HEK293 (cell line): Measurements from ENCODE around the gene TINAGL1.

ENCODE experiments used
- EGR2 ChIP-seq: fragments of 450-650 bp; formaldehyde crosslinking; IDR thresholded peaks from 2 replicates; pipeline ENCODE4 v1.5.1; 2016; ENCODE audit warnings: low read depth, missing biosample characterization, missing genetic modification characterization
- OVOL3 ChIP-seq: fragments of 450-650 bp; formaldehyde crosslinking; IDR thresholded peaks from 2 replicates; pipeline ENCODE4 v1.5.1; 2016; ENCODE audit warnings: missing biosample characterization, missing genetic modification characterization
- PRDM1 ChIP-seq: fragments of 450-650 bp; formaldehyde crosslinking; IDR thresholded peaks from 2 replicates; pipeline ENCODE4; 2016; ENCODE audit warnings: missing biosample characterization, missing genetic modification characterization
- ZFP37 ChIP-seq: fragments of 450-650 bp; formaldehyde crosslinking; IDR thresholded peaks from 2 replicates; pipeline ENCODE4 v1.5.1; 2016; ENCODE audit warnings: missing biosample characterization, missing genetic modification characterization
- ZFP41 ChIP-seq: fragments of 450-650 bp; formaldehyde crosslinking; IDR thresholded peaks from 2 replicates; pipeline ENCODE4 v1.5.1; 2016; ENCODE audit warnings: missing biosample characterization, missing genetic modification characterization, borderline replicate concordance
- ZNF157 ChIP-seq: fragments of 450-650 bp; formaldehyde crosslinking; IDR thresholded peaks from 2 replicates; pipeline ENCODE4 v1.5.1; 2016; ENCODE audit warnings: missing biosample characterization, missing genetic modification characterization
- ZNF175 ChIP-seq: fragments of 450-650 bp; formaldehyde crosslinking; IDR thresholded peaks from 2 replicates; pipeline ENCODE4 v1.5.1; 2016; ENCODE audit warnings: missing biosample characterization, missing genetic modification characterization
- ZNF341 ChIP-seq: fragments of 450-650 bp; formaldehyde crosslinking; IDR thresholded peaks from 2 replicates; pipeline ENCODE4; 2016; ENCODE audit warnings: low read depth, missing biosample characterization, missing genetic modification characterization
- ZNF416 ChIP-seq: fragments of 450-650 bp; formaldehyde crosslinking; IDR thresholded peaks from 2 replicates; pipeline ENCODE4 v1.5.1; 2016; ENCODE audit warnings: missing biosample characterization, missing genetic modification characterization
- ZNF426 ChIP-seq: fragments of 450-650 bp; formaldehyde crosslinking; IDR thresholded peaks from 2 replicates; pipeline ENCODE4 v1.5.1; 2017; ENCODE audit warnings: missing biosample characterization, missing genetic modification characterization, mild to moderate bottlenecking, inconsistent platforms, moderate library complexity
- ZNF561 ChIP-seq: fragments of 450-650 bp; IDR thresholded peaks from 2 replicates; pipeline ENCODE4 v1.5.1; 2018; ENCODE audit warnings: missing biosample characterization, missing genetic modification characterization, borderline replicate concordance
- ZNF596 ChIP-seq: fragments of 450-650 bp; IDR thresholded peaks from 2 replicates; pipeline ENCODE4 v1.5.0; 2018; ENCODE audit warnings: missing biosample characterization, mild to moderate bottlenecking, missing genetic modification characterization, moderate library complexity
- ZNF624 ChIP-seq: fragments of 450-650 bp; formaldehyde crosslinking; IDR thresholded peaks from 2 replicates; pipeline ENCODE4 v1.5.1; 2017; ENCODE audit warnings: missing biosample characterization, missing genetic modification characterization
- ZNF626 ChIP-seq: fragments of 450-650 bp; sonication (Bioruptor Pico); formaldehyde crosslinking; IDR thresholded peaks from 2 replicates; pipeline ENCODE4 v1.5.1; 2018; ENCODE audit warnings: missing biosample characterization, missing genetic modification characterization, inconsistent platforms
- ZNF670 ChIP-seq: fragments of 450-650 bp; formaldehyde crosslinking; IDR thresholded peaks from 2 replicates; pipeline ENCODE4 v1.5.1; 2016; ENCODE audit warnings: missing biosample characterization, missing genetic modification characterization, low read depth
- ZNF791 ChIP-seq: fragments of 450-650 bp; formaldehyde crosslinking; IDR thresholded peaks from 2 replicates; pipeline ENCODE4 v1.5.1; 2016; ENCODE audit warnings: missing biosample characterization, missing genetic modification characterization
- TF ChIP-seq, protein P1 (sequence below): fragments of 450-650 bp; formaldehyde crosslinking; IDR thresholded peaks from 2 replicates; pipeline ENCODE4 v1.5.1; 2016; ENCODE audit warnings: missing biosample characterization, missing genetic modification characterization, borderline replicate concordance
- TF ChIP-seq, protein P2 (sequence below): fragments of 450-650 bp; formaldehyde crosslinking; IDR thresholded peaks from 2 replicates; pipeline ENCODE4 v1.5.1; 2016; ENCODE audit warnings: missing biosample characterization, missing genetic modification characterization
- TF ChIP-seq, protein P3 (sequence below): fragments of 450-650 bp; formaldehyde crosslinking; IDR thresholded peaks from 2 replicates; pipeline ENCODE4 v1.5.1; 2016; ENCODE audit warnings: missing biosample characterization, missing genetic modification characterization
- TF ChIP-seq, protein P4 (sequence below): fragments of 450-650 bp; formaldehyde crosslinking; IDR thresholded peaks from 2 replicates; pipeline ENCODE4 v1.5.1; 2016; ENCODE audit warnings: missing biosample characterization, missing genetic modification characterization
- TF ChIP-seq, protein P5 (sequence below): fragments of 450-650 bp; formaldehyde crosslinking; IDR thresholded peaks from 2 replicates; pipeline ENCODE4; 2016; ENCODE audit warnings: missing biosample characterization, missing genetic modification characterization
- TF ChIP-seq, protein P6 (sequence below): fragments of 450-650 bp; formaldehyde crosslinking; IDR thresholded peaks from 2 replicates; pipeline ENCODE4 v1.5.1; 2017; ENCODE audit warnings: missing biosample characterization, missing genetic modification characterization

Gene TINAGL1

DNA sequence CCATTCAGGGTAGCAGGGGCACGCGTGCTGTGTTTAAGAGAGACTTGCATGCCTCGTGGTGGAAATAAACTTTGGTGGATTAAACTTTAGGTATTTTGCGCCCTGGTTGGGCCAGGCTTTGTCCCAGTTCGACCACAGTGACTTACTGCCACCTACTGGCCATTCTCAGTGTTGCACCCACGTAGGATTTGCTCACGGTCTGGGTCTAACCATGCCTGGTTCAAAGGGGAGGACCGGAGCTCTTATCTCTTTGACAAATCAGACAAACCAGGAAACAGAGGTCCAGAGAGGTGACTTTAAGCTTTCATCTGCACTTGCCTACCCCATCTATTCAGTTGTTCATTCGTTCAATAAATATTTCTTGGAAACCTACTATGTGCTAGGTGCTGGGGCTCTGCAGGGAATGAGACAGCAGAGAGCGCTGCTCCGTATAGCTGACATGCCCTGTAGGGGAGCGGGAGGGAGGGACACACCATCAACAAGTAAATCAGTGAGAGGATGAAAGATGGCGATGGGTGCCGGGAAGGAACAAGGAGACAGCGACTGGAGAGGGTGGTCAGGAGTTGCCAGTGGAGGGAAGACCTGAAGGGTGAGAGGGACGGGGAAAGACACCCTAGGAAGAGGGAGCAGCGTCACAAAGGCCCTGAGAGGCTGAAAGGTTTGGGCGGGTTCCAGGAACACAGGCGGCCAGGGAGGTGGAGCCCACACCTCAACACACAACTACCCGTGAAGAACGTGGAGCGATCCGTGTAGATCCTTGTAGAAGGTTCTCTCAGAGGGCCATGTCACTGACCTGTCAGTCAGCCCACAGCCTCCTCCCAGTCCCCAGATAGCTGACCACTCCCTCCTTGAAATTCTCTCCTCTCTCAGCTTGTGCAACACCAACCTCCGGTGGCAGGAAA, 27.2 kb upstream of the TINAGL1 start (continued):
- 0 out of 2 replicates have a peak, but pooled peaks have one; percentile 40 for TF ChIP-seq PRDM1 (tag by site-specific recombination)
- TF ChIP-seq ZNF624 (tag by site-specific recombination), result no peak
- no peak for TF ChIP-seq ZNF670
- no peak for TF ChIP-seq ZNF426 (tag by site-specific recombination)
- TF ChIP-seq, protein P1, sequence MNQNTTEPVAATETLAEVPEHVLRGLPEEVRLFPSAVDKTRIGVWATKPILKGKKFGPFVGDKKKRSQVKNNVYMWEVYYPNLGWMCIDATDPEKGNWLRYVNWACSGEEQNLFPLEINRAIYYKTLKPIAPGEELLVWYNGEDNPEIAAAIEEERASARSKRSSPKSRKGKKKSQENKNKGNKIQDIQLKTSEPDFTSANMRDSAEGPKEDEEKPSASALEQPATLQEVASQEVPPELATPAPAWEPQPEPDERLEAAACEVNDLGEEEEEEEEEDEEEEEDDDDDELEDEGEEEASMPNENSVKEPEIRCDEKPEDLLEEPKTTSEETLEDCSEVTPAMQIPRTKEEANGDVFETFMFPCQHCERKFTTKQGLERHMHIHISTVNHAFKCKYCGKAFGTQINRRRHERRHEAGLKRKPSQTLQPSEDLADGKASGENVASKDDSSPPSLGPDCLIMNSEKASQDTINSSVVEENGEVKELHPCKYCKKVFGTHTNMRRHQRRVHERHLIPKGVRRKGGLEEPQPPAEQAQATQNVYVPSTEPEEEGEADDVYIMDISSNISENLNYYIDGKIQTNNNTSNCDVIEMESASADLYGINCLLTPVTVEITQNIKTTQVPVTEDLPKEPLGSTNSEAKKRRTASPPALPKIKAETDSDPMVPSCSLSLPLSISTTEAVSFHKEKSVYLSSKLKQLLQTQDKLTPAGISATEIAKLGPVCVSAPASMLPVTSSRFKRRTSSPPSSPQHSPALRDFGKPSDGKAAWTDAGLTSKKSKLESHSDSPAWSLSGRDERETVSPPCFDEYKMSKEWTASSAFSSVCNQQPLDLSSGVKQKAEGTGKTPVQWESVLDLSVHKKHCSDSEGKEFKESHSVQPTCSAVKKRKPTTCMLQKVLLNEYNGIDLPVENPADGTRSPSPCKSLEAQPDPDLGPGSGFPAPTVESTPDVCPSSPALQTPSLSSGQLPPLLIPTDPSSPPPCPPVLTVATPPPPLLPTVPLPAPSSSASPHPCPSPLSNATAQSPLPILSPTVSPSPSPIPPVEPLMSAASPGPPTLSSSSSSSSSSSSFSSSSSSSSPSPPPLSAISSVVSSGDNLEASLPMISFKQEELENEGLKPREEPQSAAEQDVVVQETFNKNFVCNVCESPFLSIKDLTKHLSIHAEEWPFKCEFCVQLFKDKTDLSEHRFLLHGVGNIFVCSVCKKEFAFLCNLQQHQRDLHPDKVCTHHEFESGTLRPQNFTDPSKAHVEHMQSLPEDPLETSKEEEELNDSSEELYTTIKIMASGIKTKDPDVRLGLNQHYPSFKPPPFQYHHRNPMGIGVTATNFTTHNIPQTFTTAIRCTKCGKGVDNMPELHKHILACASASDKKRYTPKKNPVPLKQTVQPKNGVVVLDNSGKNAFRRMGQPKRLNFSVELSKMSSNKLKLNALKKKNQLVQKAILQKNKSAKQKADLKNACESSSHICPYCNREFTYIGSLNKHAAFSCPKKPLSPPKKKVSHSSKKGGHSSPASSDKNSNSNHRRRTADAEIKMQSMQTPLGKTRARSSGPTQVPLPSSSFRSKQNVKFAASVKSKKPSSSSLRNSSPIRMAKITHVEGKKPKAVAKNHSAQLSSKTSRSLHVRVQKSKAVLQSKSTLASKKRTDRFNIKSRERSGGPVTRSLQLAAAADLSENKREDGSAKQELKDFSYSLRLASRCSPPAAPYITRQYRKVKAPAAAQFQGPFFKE (tag by site-specific recombination), result no peak
- TF ChIP-seq ZFP41 (tag by site-specific recombination), result no peak
- peak; percentile 72 for TF ChIP-seq ZNF341 (tag by site-specific recombination)
- no peak for TF ChIP-seq OVOL3 (tag by site-specific recombination)
- TF ChIP-seq, protein P2, sequence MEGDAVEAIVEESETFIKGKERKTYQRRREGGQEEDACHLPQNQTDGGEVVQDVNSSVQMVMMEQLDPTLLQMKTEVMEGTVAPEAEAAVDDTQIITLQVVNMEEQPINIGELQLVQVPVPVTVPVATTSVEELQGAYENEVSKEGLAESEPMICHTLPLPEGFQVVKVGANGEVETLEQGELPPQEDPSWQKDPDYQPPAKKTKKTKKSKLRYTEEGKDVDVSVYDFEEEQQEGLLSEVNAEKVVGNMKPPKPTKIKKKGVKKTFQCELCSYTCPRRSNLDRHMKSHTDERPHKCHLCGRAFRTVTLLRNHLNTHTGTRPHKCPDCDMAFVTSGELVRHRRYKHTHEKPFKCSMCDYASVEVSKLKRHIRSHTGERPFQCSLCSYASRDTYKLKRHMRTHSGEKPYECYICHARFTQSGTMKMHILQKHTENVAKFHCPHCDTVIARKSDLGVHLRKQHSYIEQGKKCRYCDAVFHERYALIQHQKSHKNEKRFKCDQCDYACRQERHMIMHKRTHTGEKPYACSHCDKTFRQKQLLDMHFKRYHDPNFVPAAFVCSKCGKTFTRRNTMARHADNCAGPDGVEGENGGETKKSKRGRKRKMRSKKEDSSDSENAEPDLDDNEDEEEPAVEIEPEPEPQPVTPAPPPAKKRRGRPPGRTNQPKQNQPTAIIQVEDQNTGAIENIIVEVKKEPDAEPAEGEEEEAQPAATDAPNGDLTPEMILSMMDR (tag by site-specific recombination), result peak; percentile 81
- TF ChIP-seq ZNF416 (tag by site-specific recombination), result no peak
- no peak for TF ChIP-seq ZNF175 (tag by site-specific recombination)
- TF ChIP-seq, protein P3, sequence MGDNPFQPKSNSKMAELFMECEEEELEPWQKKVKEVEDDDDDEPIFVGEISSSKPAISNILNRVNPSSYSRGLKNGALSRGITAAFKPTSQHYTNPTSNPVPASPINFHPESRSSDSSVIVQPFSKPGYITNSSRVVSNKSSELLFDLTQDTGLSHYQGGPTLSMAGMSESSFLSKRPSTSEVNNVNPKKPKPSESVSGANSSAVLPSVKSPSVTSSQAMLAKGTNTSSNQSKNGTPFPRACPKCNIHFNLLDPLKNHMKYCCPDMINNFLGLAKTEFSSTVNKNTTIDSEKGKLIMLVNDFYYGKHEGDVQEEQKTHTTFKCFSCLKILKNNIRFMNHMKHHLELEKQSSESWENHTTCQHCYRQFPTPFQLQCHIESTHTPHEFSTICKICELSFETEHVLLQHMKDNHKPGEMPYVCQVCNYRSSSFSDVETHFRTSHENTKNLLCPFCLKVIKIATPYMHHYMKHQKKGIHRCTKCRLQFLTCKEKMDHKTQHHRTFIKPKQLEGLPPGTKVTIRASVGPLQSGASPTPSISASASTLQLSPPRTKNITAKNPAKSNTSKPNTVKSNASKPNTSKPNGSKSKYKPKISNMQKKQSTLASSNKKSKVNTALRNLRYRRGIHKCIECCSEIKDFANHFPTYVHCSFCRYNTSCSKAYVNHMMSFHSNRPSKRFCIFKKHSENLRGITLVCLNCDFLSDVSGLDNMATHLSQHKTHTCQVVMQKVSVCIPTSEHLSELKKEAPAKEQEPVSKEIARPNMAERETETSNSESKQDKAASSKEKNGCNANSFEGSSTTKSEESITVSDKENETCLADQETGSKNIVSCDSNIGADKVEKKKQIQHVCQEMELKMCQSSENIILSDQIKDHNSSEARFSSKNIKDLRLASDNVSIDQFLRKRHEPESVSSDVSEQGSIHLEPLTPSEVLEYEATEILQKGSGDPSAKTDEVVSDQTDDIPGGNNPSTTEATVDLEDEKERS, result no peak
- TF ChIP-seq ZNF596 (tag by site-specific recombination), result no peak
- TF ChIP-seq ZNF626 (tag by site-specific recombination), result no peak
- TF ChIP-seq ZNF157 (tag by site-specific recombination), result no peak
- TF ChIP-seq ZFP37 (tag by site-specific recombination), result no peak
- no peak for TF ChIP-seq EGR2 (tag by site-specific recombination)
- TF ChIP-seq, protein P4, sequence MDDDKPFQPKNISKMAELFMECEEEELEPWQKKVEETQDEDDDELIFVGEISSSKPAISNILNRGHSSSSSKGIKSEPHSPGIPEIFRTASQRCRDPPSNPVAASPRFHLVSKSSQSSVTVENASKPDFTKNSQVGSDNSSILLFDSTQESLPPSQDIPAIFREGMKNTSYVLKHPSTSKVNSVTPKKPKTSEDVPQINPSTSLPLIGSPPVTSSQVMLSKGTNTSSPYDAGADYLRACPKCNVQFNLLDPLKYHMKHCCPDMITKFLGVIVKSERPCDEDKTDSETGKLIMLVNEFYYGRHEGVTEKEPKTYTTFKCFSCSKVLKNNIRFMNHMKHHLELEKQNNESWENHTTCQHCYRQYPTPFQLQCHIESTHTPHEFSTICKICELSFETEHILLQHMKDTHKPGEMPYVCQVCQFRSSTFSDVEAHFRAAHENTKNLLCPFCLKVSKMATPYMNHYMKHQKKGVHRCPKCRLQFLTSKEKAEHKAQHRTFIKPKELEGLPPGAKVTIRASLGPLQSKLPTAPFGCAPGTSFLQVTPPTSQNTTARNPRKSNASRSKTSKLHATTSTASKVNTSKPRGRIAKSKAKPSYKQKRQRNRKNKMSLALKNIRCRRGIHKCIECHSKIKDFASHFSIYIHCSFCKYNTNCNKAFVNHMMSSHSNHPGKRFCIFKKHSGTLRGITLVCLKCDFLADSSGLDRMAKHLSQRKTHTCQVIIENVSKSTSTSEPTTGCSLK (tag by site-specific recombination), result no peak
- no peak; the same call in 1 of the 2 replicates for TF ChIP-seq ZNF561 (tag by site-specific recombination)
- TF ChIP-seq ZNF791 (tag by site-specific recombination), result no peak
- TF ChIP-seq, protein P5, sequence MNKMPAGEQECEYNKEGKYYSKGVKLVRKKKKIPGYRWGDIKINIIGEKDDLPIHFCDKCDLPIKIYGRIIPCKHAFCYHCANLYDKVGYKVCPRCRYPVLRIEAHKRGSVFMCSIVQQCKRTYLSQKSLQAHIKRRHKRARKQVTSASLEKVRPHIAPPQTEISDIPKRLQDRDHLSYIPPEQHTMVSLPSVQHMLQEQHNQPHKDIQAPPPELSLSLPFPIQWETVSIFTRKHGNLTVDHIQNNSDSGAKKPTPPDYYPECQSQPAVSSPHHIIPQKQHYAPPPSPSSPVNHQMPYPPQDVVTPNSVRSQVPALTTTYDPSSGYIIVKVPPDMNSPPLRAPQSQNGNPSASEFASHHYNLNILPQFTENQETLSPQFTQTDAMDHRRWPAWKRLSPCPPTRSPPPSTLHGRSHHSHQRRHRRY (tag by site-specific recombination), result no peak
- TF ChIP-seq, protein P6, sequence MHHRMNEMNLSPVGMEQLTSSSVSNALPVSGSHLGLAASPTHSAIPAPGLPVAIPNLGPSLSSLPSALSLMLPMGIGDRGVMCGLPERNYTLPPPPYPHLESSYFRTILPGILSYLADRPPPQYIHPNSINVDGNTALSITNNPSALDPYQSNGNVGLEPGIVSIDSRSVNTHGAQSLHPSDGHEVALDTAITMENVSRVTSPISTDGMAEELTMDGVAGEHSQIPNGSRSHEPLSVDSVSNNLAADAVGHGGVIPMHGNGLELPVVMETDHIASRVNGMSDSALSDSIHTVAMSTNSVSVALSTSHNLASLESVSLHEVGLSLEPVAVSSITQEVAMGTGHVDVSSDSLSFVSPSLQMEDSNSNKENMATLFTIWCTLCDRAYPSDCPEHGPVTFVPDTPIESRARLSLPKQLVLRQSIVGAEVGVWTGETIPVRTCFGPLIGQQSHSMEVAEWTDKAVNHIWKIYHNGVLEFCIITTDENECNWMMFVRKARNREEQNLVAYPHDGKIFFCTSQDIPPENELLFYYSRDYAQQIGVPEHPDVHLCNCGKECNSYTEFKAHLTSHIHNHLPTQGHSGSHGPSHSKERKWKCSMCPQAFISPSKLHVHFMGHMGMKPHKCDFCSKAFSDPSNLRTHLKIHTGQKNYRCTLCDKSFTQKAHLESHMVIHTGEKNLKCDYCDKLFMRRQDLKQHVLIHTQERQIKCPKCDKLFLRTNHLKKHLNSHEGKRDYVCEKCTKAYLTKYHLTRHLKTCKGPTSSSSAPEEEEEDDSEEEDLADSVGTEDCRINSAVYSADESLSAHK (tag by site-specific recombination), result no peak
